Measurements from ENCODE around the gene CPA4.

CPA4 gene

GRCh38 chr7:130275826-130276297 lies 17.1 kb upstream of the CPA4 start:
- no peak for DNase-seq

- no peak for DNase-seq
Observed at GRCh38 chr7:130276796-130277762, 15.9 kb upstream of the CPA4 start.

DNA sequence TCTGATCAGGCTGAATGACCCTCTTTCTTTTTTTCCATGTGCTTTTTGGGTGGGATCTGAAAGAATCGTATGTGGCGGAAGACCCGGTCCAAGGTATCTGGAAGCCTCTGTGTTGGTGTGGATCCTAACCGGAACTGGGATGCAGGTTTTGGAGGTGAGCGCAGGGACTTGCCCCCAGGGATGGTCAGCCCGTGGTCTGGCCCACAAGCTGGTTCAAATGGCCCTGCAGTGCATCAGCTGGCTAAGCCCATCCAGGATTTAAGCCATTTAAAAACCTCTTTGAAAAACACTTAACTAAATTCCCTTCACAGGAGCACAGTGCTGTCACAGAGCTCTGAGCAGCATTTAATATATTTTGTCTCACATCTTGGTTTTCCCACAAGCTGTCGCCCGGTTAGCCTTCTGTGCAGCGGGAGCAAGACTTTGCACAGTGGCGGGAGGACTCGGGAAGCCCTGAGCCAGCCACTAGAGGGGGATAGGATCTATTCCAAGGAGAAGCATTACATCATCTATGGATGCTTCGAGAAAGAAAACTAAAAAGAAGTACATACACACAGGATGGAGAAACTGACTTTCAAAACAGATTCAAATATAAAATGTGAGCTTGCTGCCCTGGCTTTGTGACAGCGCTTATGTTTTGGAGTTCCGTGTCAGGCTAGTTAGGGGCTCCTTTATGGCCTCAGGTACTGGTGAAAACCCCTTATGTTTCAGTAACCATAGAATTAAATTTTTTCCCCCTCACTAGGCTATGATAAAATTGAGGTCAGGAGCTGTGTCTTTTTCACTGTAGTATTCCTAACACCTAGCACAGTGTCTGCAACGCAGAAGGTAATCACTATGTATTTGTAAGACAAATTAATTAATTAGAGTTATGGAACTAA lies 15.0 kb upstream of the CPA4 start:
- peak; percentile 40 to 45 for DNase-seq

GRCh38 chr7:130278860-130279259 lies 14.1 kb upstream of the CPA4 start:
- DNase-seq = no peak

DNA sequence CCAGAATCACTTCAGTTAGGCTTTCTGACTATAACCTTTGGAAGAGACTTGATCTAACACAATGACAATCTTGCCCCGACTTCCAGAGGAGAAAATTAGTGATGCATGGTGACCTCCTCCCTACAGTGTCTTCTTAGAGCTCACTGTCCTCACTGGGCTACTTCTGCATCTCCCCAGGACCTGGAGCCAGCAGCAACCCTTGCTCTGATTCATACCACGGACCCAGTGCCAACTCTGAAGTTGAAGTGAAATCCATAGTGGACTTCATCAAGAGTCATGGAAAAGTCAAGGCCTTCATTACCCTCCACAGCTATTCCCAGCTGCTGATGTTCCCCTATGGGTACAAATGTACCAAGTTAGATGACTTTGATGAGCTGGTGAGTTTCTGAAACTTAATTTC lies 13.7 kb upstream of the CPA4 start:
- no peak for DNase-seq

DNA sequence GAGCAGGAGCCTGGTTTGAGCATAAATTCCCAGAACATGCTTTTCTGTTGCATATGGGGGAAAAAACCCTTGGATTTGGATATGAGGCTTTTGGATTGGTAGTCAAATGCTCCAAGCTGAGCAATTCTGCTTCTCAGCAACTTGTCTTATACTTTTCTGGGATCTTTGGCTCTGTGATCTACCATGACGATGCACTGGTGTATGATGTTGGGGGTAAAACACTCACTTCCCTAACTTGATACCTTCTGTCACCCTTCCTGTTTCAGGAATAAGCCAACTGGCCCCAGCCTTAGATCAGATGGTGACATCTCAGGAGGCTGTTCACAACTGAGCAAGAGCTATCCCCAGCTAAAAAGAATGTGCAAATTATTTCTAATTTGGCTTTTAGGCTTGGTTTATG lies 13.1 kb upstream of the CPA4 start:
- no peak for DNase-seq

GRCh38 chr7:130281260-130281659 lies 11.7 kb upstream of the CPA4 start:
- DNase-seq = no peak

DNA sequence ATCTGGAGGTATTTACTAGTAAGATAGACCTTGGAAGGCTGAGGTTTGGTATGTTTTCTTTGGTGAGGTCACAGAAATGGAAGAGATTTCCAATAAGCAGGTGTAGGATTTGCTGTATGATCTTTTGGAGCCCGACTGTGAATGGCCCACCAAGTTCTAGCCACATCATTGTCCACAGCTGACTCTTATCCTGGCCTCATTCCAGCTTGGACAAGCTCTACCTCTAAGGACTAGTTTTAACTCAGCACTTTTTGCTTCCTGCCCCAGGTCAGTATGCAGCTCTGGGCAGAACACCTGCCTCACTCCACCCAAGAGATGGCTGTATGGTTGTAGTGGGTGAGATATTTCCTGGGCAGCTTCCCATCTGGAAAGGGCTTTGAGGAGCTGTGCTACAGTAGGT lies 6.1 kb upstream of the CPA4 start:
- DNase-seq = no peak

DNA sequence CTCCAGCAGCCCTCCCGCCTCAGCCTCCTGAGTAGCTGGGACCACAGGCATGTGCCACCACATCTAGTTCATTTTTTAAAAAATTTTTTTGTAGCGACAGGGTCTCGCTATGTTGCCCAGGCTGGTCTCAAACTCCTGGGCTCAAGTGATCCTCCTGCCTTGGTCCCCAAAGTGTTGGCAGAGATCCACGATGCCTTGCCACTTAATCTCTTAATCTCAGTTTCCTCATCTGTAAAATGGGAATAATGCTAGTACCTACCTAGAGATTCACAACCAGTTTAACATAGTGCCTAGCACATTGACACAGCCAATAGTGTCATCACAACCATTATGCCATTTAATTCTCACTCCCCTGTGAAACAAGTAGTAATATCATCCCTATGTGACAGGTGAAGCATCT lies 4.8 kb upstream of the CPA4 start:
- DNase-seq = no peak

GRCh38 chr7:130288829-130289228 lies 4.1 kb upstream of the CPA4 start:
- DNase-seq = no peak

- no peak for DNase-seq
Observed at GRCh38 chr7:130289478-130289877, 3.5 kb upstream of the CPA4 start.

- DNase-seq = no peak
Observed at GRCh38 chr7:130290745-130291144, 2.2 kb upstream of the CPA4 start.

GRCh38 chr7:130293521-130293920 lies 560 bp downstream of the CPA4 start:
- DNase-seq = no peak

GRCh38 chr7:130294314-130294713 lies 1.4 kb downstream of the CPA4 start:
- DNase-seq = peak in 1 of 2 experiments; percentile 35

- DNase-seq = no peak
Observed at GRCh38 chr7:130296221-130296951, 3.4 kb downstream of the CPA4 start.

DNA sequence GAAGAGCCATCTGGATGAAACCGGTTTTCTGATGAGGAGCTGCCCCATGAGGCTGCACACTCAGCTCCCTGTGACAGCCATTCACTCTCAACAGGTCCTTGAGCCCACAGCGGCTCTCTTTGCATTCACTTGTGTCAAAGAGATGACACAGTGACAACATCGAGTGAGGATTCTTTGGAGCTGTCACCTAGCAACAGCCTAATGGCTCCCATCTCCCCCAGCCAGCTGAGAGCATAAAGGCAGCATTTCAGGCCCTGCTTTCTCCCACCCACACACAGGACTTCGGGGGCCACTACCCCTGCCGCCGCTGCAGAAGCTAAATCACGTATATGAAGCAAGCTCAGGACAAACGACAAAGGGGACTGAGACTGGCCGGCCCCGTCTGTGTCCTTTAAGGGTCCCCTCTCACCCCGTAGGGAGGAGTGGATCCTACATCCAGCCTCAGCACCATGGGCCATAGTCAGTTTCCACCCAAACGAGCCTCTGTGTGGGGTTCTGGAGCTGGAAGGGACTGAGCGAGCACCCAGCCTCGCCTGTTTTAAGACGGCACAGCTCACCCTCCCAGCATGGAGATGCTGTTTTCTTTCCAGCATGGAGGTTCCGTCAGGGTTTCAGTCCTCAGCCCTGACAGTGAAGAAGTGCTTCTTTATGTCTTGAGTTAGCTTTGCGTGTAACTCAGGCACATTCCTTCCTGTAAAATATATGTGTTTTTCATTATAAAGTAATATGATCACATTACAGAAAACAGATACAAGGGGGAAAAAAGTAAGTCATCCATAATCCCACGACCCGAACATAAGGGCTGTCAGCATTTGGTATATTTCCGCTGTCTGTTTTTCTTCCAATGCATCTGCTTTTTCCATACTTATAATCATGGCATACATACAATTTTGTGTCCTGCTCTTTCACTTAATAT lies 4.9 kb downstream of the CPA4 start:
- peak; percentile 94 to 95 for DNase-seq

DNA sequence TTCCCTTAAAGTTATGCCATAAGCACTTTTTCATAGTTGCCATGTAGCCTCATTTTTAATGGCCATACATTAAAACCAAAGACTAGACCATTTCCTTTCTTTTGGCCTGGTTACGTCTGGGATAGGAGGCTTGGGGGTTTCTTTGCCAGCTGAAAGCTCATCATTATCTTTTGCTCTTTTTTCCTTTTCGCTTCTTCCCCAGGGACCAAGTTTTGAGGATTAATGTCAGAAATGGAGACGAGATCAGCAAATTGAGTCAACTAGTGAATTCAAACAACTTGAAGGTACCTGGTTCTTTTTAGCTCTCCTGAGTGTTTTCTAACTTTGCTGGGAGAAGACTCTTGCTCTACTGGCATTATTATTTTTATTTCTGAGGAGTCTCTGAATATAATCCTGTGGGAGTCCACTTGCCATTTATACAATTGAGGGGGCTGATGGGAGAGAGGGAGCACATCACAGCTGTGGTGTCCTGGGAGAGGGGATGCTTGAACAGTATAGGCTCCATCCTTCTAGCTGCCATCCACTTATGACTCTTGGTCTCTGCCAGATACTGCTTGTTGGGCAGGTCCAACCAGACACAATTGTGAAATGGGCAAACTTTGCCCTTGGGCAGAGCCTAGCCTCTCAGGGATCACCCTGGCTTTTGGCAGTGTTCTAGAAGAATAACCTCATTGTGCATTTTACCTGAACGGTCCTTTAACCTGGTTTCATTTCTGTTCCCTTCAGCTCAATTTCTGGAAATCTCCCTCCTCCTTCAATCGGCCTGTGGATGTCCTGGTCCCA lies 5.8 kb downstream of the CPA4 start:
- DNase-seq = no peak

GRCh38 chr7:130299866-130300265 lies 6.9 kb downstream of the CPA4 start:
- DNase-seq = no peak

DNA sequence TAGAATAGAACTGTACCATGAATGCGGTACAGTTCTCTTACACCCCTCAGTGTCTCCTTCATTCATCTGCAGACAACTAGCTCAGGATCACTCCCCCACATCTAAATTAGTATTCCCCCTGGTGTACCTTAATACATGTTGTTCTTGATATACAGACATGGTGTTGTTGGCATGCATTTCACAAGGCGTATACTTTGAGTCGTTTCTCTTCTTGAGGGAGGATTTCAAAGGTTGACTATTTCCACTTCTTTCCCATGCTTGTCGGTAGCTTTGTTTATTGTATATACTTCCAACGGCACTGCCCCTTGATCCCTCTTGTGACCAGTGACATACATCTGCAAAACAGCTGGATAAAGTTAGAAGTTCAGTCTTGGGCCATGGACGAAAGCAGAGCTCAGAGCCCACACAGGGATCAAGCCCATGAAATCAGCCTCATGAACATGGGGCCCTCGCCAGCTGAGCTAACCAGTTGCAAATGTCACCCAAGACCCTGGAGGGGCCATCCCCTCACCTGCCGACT lies 8.6 kb downstream of the CPA4 start:
- no peak for DNase-seq

GRCh38 chr7:130302649-130303048 lies 9.7 kb downstream of the CPA4 start:
- no peak for DNase-seq

GRCh38 chr7:130303127-130303526 lies 10.2 kb downstream of the CPA4 start:
- no peak for DNase-seq

Data from NCI-H187 (cell line).